ENCODE data around the gene EPN2.

Gene EPN2

DNA sequence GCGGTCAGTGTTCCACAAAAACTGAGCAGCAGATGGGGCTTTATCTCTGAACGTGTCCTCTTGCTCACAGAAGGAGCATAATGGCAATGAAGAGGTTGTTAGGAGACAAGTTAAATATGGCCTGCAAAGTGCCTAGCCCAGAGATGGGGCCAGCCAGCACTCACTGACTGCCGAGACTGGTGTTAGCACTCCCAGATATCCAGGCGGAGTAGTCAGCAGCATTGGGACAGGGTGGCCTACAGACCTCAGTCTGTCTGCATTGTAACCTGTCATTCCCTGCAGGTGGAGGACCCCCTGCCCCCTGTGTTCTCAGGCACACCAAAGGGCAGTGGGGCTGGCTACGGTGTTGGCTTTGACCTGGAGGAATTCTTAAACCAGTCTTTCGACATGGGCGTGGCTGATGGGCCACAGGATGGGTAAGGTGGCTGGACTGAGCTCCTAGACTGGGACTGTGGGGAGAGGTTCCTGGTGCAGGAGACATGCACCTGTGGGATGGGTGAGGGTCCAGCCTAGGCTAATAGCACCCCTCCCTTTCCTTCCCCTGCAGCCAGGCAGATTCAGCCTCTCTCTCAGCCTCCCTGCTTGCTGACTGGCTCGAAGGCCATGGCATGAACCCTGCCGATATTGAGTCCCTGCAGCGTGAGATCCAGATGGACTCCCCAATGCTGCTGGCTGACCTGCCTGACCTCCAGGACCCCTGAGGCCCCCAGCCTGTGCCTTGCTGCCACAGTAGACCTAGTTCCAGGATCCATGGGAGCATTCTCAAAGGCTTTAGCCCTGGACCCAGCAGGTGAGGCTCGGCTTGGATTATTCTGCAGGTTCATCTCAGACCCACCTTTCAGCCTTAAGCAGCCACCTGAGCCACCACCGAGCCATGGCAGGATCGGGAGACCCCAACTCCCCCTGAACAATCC lies 145.6 kb downstream of the EPN2 start:
- no peak for DNase-seq (ENCODE audit: low spot score)
- TF ChIP-seq, protein P1, sequence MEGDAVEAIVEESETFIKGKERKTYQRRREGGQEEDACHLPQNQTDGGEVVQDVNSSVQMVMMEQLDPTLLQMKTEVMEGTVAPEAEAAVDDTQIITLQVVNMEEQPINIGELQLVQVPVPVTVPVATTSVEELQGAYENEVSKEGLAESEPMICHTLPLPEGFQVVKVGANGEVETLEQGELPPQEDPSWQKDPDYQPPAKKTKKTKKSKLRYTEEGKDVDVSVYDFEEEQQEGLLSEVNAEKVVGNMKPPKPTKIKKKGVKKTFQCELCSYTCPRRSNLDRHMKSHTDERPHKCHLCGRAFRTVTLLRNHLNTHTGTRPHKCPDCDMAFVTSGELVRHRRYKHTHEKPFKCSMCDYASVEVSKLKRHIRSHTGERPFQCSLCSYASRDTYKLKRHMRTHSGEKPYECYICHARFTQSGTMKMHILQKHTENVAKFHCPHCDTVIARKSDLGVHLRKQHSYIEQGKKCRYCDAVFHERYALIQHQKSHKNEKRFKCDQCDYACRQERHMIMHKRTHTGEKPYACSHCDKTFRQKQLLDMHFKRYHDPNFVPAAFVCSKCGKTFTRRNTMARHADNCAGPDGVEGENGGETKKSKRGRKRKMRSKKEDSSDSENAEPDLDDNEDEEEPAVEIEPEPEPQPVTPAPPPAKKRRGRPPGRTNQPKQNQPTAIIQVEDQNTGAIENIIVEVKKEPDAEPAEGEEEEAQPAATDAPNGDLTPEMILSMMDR (IDR thresholded peaks at IDR 0.05; ENCODE audit: extremely low read depth, missing control alignments): no peak

DNA sequence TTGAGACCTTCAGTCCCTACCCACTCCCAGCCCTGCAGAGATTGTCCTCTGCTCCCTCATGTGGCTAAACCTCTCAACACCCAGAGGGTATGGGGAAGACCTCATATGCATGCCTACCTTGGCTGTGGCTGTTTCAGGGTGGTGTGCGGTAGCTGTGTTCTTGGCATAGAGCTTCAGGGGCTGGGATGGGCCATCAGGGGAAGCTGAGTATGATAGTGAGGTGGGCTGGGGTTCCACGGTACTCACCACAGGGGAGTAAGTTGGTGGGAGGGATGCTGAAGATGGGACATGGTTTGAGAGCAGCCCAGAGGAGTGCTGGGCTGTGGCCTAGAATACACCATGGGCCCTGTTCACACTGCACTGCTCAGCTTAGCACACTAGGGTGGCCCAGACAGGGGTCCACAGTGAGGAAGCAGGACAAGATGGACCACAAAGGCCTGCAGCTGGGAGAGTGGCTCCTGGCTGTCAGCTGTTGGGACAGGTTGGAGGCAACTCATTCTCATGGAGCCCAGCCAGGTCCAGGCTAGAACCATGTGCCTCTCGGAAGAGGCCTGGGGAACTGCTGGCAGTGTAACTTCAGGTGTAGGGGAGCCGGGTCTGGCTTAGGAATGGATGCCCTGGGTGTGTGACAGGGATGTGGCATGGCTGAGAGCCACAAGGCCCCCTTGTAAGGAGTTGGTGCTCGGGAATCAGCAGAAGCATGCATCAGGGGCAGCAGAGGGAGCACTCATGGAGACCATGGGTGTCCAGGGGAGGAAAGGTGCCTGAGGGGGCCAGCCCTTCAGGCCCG lies 146.7 kb downstream of the EPN2 start:
- TF ChIP-seq, protein P1 (IDR thresholded peaks at IDR 0.05; ENCODE audit: extremely low read depth, missing control alignments): no peak
- DNase-seq (ENCODE audit: low spot score): no peak

DNA sequence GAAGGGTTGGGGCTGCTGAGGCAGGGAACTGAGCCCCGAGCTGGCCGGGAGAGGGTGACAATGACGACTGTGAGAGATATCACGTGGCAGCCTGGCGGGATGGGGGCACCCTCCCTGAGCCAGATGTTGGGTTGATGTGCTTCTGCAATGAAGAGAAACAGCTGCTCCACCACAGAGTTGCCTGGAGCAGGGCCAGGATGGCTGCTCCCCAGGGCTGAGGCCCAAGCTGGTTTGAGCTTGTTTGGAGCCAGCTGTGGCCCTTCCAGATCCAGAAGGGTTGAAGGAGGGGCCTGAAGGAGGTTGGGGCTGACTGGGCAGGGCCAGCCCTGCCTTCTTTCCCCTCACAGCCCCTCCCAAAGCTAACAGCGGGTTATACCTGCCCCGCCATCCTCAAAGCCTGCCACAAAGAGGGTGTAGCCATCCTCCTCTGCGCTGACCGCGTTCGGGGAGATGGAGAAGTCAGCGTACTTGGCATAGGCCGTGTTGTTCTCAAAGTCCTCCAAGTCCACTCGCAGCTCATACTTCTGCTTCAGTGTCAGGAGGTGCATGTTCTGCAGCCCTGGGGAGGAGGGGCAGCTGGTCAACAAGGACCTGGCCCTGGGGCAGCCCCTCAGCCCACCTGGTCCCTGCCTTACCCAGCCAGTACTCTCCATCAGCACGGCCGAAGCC lies 147.7 kb downstream of the EPN2 start:
- DNase-seq (ENCODE audit: low spot score): no peak
- TF ChIP-seq, protein P1 (IDR thresholded peaks at IDR 0.05; ENCODE audit: extremely low read depth, missing control alignments): no peak

GRCh38 chr17:19385521-19385983 lies 148.4 kb downstream of the EPN2 start:
- DNase-seq (ENCODE audit: low spot score): no peak
- TF ChIP-seq, protein P1 (IDR thresholded peaks at IDR 0.05; ENCODE audit: extremely low read depth, missing control alignments): no peak
